Mesodermal cell (in vitro differentiated cells): ENCODE results near the gene ATXN7. TPM values are rescaled to one million over a fixed set of nuclear protein-coding genes. Genes with fewer than 3 reads are reported as not detected.
A peak's percentile ranks its signal among the peaks of the same experiment; 100 is the strongest.

ENCODE experiments used
- H3K27ac ChIP-seq: 2 replicates; pipeline ENCODE4 v1.7.0; 2013; ENCODE audit warnings: mild to moderate bottlenecking, low read depth, low read length, moderate library complexity; ENCODE audit not compliant: severe bottlenecking
- H3K36me3 ChIP-seq: 2 replicates; pipeline ENCODE4 v1.7.1; 2013; ENCODE audit warnings: mild to moderate bottlenecking, low read length, moderate library complexity; ENCODE audit not compliant: control insufficient read depth, insufficient read depth
- H3K4me1 ChIP-seq: one replicate; pipeline ENCODE4 v1.7.1; 2013; ENCODE audit warnings: mild to moderate bottlenecking, low read length; ENCODE audit not compliant: insufficient read depth, control insufficient read depth, poor library complexity, severe bottlenecking
- H3K4me3 ChIP-seq: 2 replicates; pipeline ENCODE4 v1.7.0; 2013; ENCODE audit warnings: low read length, control low read depth, mild to moderate bottlenecking; ENCODE audit not compliant: insufficient read depth, poor library complexity, severe bottlenecking; ENCODE audit errors: extremely low read depth
- H3K9me3 ChIP-seq: 2 replicates; pipeline ENCODE4 v1.7.1; 2013; ENCODE audit warnings: mild to moderate bottlenecking, low read length, moderate library complexity; ENCODE audit not compliant: control insufficient read depth
- WGBS, 2 experiments: methylation state at CpG; one replicate each; pipeline ENCODE4 v1.1.5; 2013; ENCODE audit warnings: missing lambda C conversion rate in 2 of 2; ENCODE audit not compliant: insufficient coverage in 2 of 2; 5-methylcytosine and 5-hydroxymethylcytosine counted together
- polyA plus RNA-seq, 2 experiments: library from polyadenylated mRNA; stranded (reverse); fragments of 50-300 nt; gene quantifications; one replicate each; pipeline ENCODE4 v1.2.3, GENCODE V29; 2013

ATXN7 gene
- polyA plus RNA-seq (2013, experiment 1 of 2) = 12.1 TPM
- 9.2 TPM for polyA plus RNA-seq (2013, experiment 2 of 2)

- H3K27ac ChIP-seq = peak within 1 kb of the TSS; percentile 81
- peaks cover 6% of the 10 kb centered on the region for H3K4me1 ChIP-seq
- H3K4me3 ChIP-seq = peak within 1 kb of the TSS; percentile 85
- no peaks in the 10 kb centered on the region for H3K9me3 ChIP-seq
- 0 to 1% methylated on average over 38 to 52 of the region's 98 CpGs for WGBS, 2 experiments
- H3K36me3 ChIP-seq = peaks cover 4% of the 10 kb centered on the region
Measured at GRCh38 chr3:63863150-63864007, at the start of gene ATXN7, which contains the start of gene THOC7. Gene ATXN7, plus strand, starts transcription at chr3:63863867. Its CDS starts 48,732 bp downstream, at chr3:63912599. Gene THOC7, minus strand, starts transcription at chr3:63863805. Its CDS starts 15 bp downstream, at chr3:63863790.

GRCh38 chr3:63814237-63814636, 49.4 kb upstream of the ATXN7 start:
- H3K36me3 ChIP-seq = no peaks in the 10 kb centered on the region
- no peaks in the 10 kb centered on the region for H3K4me1 ChIP-seq
- H3K9me3 ChIP-seq = no peaks in the 10 kb centered on the region
- H3K27ac ChIP-seq = no peak overlapping the region
- no peak overlapping the region for H3K4me3 ChIP-seq
- WGBS, 2 experiments = 70 to 80% methylated on average over 1 of the region's 3 CpGs

GRCh38 chr3:63817225-63817624, 46.4 kb upstream of the ATXN7 start:
- Histone ChIP-seq H3K4me3 (no peak overlapping the region), H3K4me1 (no peaks in the 10 kb centered on the region), H3K27ac (no peak overlapping the region), H3K9me3 (no peaks in the 10 kb centered on the region), H3K36me3 (no peaks in the 10 kb centered on the region)
- 100% methylated on average over 1 to 3 of the region's 5 CpGs for WGBS, 2 experiments

GRCh38 chr3:63818282-63819150, 45.2 kb upstream of the ATXN7 start:
- H3K4me3 ChIP-seq = no peak overlapping the region
- no peaks in the 10 kb centered on the region for H3K9me3 ChIP-seq
- no peaks in the 10 kb centered on the region for H3K4me1 ChIP-seq
- WGBS, 2 experiments = 29 to 100% methylated on average over 3 to 6 of the region's 10 CpGs
- no peak overlapping the region for H3K27ac ChIP-seq
- H3K36me3 ChIP-seq = no peaks in the 10 kb centered on the region

- no peaks in the 10 kb centered on the region for H3K4me1 ChIP-seq
- no peaks in the 10 kb centered on the region for H3K9me3 ChIP-seq
- no CpG with 5 or more reads among the region's 1 CpG for WGBS, 2 experiments
- no peaks in the 10 kb centered on the region for H3K36me3 ChIP-seq
- H3K4me3 ChIP-seq = no peak within 1 kb of the TSS
- no peak within 1 kb of the TSS for H3K27ac ChIP-seq
Measured at GRCh38 chr3:63819151-63819398, 44.6 kb upstream of the ATXN7 start, which contains the start of gene C3orf49. Gene C3orf49, plus strand, starts transcription at chr3:63819299. Its CDS starts 173 bp downstream, at chr3:63819472.

GRCh38 chr3:63824309-63824708, 39.4 kb upstream of the ATXN7 start:
- peaks cover 10% of the 10 kb centered on the region for H3K36me3 ChIP-seq
- no peak overlapping the region for H3K27ac ChIP-seq
- WGBS, 2 experiments = 88 to 100% methylated on average over 3 of the region's 4 CpGs
- peaks cover 7% of the 10 kb centered on the region for H3K4me1 ChIP-seq
- no peaks in the 10 kb centered on the region for H3K9me3 ChIP-seq
- H3K4me3 ChIP-seq = no peak overlapping the region

GRCh38 chr3:63830526-63830925, 33.1 kb upstream of the ATXN7 start:
- no peak overlapping the region for H3K4me3 ChIP-seq
- peaks cover 46% of the 10 kb centered on the region for H3K36me3 ChIP-seq
- 93 to 94% methylated on average over 5 to 6 of the region's 6 CpGs for WGBS, 2 experiments
- no peaks in the 10 kb centered on the region for H3K9me3 ChIP-seq
- no peak overlapping the region for H3K27ac ChIP-seq
- no peaks in the 10 kb centered on the region for H3K4me1 ChIP-seq

GRCh38 chr3:63832395-63832794, 31.3 kb upstream of the ATXN7 start:
- 95 to 98% methylated on average over 4 to 5 of the region's 6 CpGs for WGBS, 2 experiments

GRCh38 chr3:63841704-63842103, 22.0 kb upstream of the ATXN7 start:
- H3K9me3 ChIP-seq = no peaks in the 10 kb centered on the region
- WGBS, 2 experiments = no CpG with 5 or more reads among the region's 1 CpG

More at GRCh38 chr3:63832395-63832794, 31.3 kb upstream of the ATXN7 start:
- no peaks in the 10 kb centered on the region for H3K4me1 ChIP-seq
- no peak overlapping the region for H3K27ac ChIP-seq
- no peaks in the 10 kb centered on the region for H3K9me3 ChIP-seq
- H3K36me3 ChIP-seq = peaks cover 42% of the 10 kb centered on the region
- no peak overlapping the region for H3K4me3 ChIP-seq

GRCh38 chr3:63842127-63842526, 21.5 kb upstream of the ATXN7 start:
- Histone ChIP-seq H3K36me3 (no peaks in the 10 kb centered on the region), H3K27ac (no peak overlapping the region), H3K4me3 (no peak overlapping the region), H3K4me1 (no peaks in the 10 kb centered on the region), H3K9me3 (no peaks in the 10 kb centered on the region)

More at GRCh38 chr3:63841704-63842103, 22.0 kb upstream of the ATXN7 start:
- H3K4me1 ChIP-seq = no peaks in the 10 kb centered on the region
- H3K36me3 ChIP-seq = no peaks in the 10 kb centered on the region
- H3K4me3 ChIP-seq = no peak overlapping the region
- no peak overlapping the region for H3K27ac ChIP-seq
